ENCODE measurements around the gene REG4. TPM values are rescaled to one million over a fixed set of nuclear protein-coding genes. Genes with fewer than 3 reads are reported as not detected.

Gene REG4
- total RNA-seq (2022; extraction: Qiagen RNA extraction; ENCODE audit: low read depth), result not detected in 5 replicates

DNA sequence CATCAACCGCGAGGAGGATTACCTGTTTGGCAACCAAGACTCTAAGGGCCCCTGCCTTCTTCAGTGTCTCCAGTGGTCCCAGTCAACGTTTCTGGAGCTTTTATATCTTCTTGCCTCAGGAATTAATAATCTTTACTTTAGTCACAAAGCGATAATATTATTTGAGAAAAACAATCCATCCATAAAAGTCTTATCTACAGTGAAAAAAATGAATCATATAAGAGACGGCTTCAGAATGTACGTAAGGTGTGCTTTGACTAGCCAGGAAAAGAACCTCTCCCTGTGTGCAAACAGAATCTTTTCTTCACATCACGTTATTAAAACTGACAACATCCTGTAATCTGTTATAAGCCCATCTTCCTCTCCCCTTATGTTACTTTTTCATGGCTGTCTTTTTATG is at the start of gene REG4:
TSS of gene REG4 (minus strand) at position 74 of the 400 bp plus-strand sequence. CDS start 2,691 bp downstream, outside the sequence.

GRCh38 chr1:119768778-119769177 is 42.5 kb downstream of the REG4 start, which contains the start of gene HMGCS2:
Gene HMGCS2 (minus strand): TSS chr1:119768905. CDS start chr1:119768844, 61 bp downstream.

Other genes starting within 250 kb of the REG4 start
- gene ZNF697, start 163.2 kb downstream of the REG4 start, total RNA-seq (2022; extraction: Qiagen RNA extraction; ENCODE audit: low read depth), result 1.4 to 2.0 TPM (median 1.6 TPM) in 5 replicates
- gene PHGDH, start 99.5 kb downstream of the REG4 start, total RNA-seq (2022; extraction: Qiagen RNA extraction; ENCODE audit: low read depth), result 60.6 to 96.5 TPM (median 84.3 TPM) in 5 replicates
- gene HMGCS2, start 42.6 kb downstream of the REG4 start, total RNA-seq (2022; extraction: Qiagen RNA extraction; ENCODE audit: low read depth), result not detected in 5 replicates
- not detected in 5 replicates for gene ADAM30, start 85.1 kb upstream of the REG4 start, total RNA-seq (2022; extraction: Qiagen RNA extraction; ENCODE audit: low read depth)